HEK293 (cell line): ENCODE measurements around the gene CLIC3.

Experiments
- CTCF ChIA-PET: fragments of 350-600 bp; formaldehyde crosslinking; extraction: SDS; loops from one replicate; lab custom pipeline; 2021; ENCODE audit warnings: antibody characterized with exemption; lab: Yijun Ruan, JAX
- POLR2A ChIA-PET: fragments of 300-600 bp; formaldehyde crosslinking; extraction: SDS; loops from one replicate; lab custom pipeline; 2020; ENCODE audit warnings: antibody characterized with exemption, inconsistent platforms; lab: Yijun Ruan, JAX
- H3K27ac ChIP-seq: fragments of 200-500 bp; sonication (Bioruptor generic); 2 replicates; pipeline ENCODE4 v1.5.1; 2014; ENCODE audit warnings: low read depth, low read length, control low read depth, inconsistent platforms; ENCODE audit errors: extremely low read depth
- H3K36me3 ChIP-seq, 2 experiments: fragments of 200-500 bp in 1 of 2; sonication (Bioruptor generic) in 1 of 2; 1 replicate in 1 of 2; 2 replicates in 1 of 2; pipeline ENCODE4 v1.5.1; 2014 to 2017; ENCODE audit warnings: inconsistent platforms in 2 of 2, low read length in 2 of 2; ENCODE audit not compliant: control insufficient read depth in 2 of 2, insufficient read depth in 1 of 2
- H3K4me1 ChIP-seq: fragments of 200-500 bp; sonication (Bioruptor generic); 2 replicates; pipeline ENCODE4 v1.5.1; 2014; ENCODE audit warnings: mild to moderate bottlenecking, low read length, inconsistent platforms; ENCODE audit not compliant: control insufficient read depth, insufficient read depth
- H3K4me3 ChIP-seq: 2 replicates; pipeline ENCODE4 v1.5.1; 2011; ENCODE audit warnings: low read depth, mild to moderate bottlenecking, control low read depth, low read length, moderate library complexity
- H3K9me3 ChIP-seq: fragments of 200-500 bp; sonication (Bioruptor generic); 2 replicates; pipeline ENCODE4 v1.5.1; 2014; ENCODE audit warnings: low read depth, low read length, inconsistent platforms; ENCODE audit not compliant: control insufficient read depth, insufficient read depth
- INSM2 ChIP-seq: fragments of 450-650 bp; formaldehyde crosslinking; IDR thresholded peaks from 2 replicates; pipeline ENCODE4 v1.5.1; 2016; ENCODE audit warnings: missing biosample characterization, missing genetic modification characterization
- KLF1 ChIP-seq: fragments of 450-650 bp; formaldehyde crosslinking; IDR thresholded peaks from 2 replicates; pipeline ENCODE4 v1.5.1; 2016; ENCODE audit warnings: missing biosample characterization, missing genetic modification characterization
- KLF16 ChIP-seq: fragments of 450-650 bp; formaldehyde crosslinking; IDR thresholded peaks from 2 replicates; pipeline ENCODE4 v1.5.1; 2017; ENCODE audit warnings: missing biosample characterization, missing genetic modification characterization
- REPIN1 ChIP-seq: fragments of 450-650 bp; formaldehyde crosslinking; IDR thresholded peaks from 2 replicates; pipeline ENCODE4 v1.5.1; 2017; ENCODE audit warnings: missing biosample characterization, missing genetic modification characterization, low read depth
- REST ChIP-seq: fragments of 450-650 bp; formaldehyde crosslinking; IDR thresholded peaks from 2 replicates; pipeline ENCODE4 v1.5.1; 2016; ENCODE audit warnings: missing biosample characterization, missing genetic modification characterization
- SCRT1 ChIP-seq: fragments of 450-650 bp; formaldehyde crosslinking; IDR thresholded peaks from 2 replicates; pipeline ENCODE4 v1.5.1; 2016; ENCODE audit warnings: missing biosample characterization, missing genetic modification characterization, borderline replicate concordance
- ZBTB48 ChIP-seq: fragments of 450-650 bp; formaldehyde crosslinking; IDR thresholded peaks from 2 replicates; pipeline ENCODE4 v1.5.1; 2016; ENCODE audit warnings: missing biosample characterization, missing genetic modification characterization
- ZNF140 ChIP-seq: fragments of 450-650 bp; formaldehyde crosslinking; IDR thresholded peaks from 2 replicates; pipeline ENCODE4 v1.5.1; 2016; ENCODE audit warnings: missing biosample characterization, missing genetic modification characterization
- ZNF18 ChIP-seq: fragments of 450-650 bp; formaldehyde crosslinking; IDR thresholded peaks from 2 replicates; pipeline ENCODE4 v1.5.1; 2016; ENCODE audit warnings: missing biosample characterization, missing genetic modification characterization
- ZNF223 ChIP-seq: fragments of 450-650 bp; formaldehyde crosslinking; IDR thresholded peaks from 2 replicates; pipeline ENCODE4 v1.5.1; 2016; ENCODE audit warnings: missing biosample characterization, missing genetic modification characterization
- ZNF324 ChIP-seq: fragments of 450-650 bp; formaldehyde crosslinking; IDR thresholded peaks from 2 replicates; pipeline ENCODE4 v1.5.1; 2016; ENCODE audit warnings: missing biosample characterization, missing genetic modification characterization
- ZNF335 ChIP-seq: fragments of 450-650 bp; formaldehyde crosslinking; conservative IDR thresholded peaks from 2 replicates; pipeline ENCODE4 v1.5.1; 2016; ENCODE audit warnings: missing biosample characterization, missing genetic modification characterization
- ZNF398 ChIP-seq: fragments of 450-650 bp; formaldehyde crosslinking; IDR thresholded peaks from 2 replicates; pipeline ENCODE4 v1.5.1; 2017; ENCODE audit warnings: missing biosample characterization, missing genetic modification characterization
- ZNF433 ChIP-seq: fragments of 450-650 bp; formaldehyde crosslinking; IDR thresholded peaks from 2 replicates; pipeline ENCODE4 v1.5.1; 2016; ENCODE audit warnings: missing biosample characterization, missing genetic modification characterization, low read depth
- ZNF514 ChIP-seq: fragments of 450-650 bp; formaldehyde crosslinking; IDR thresholded peaks from 2 replicates; pipeline ENCODE4 v1.5.1; 2016; ENCODE audit warnings: missing biosample characterization, missing genetic modification characterization
- ZNF544 ChIP-seq: fragments of 450-650 bp; formaldehyde crosslinking; IDR thresholded peaks from 2 replicates; pipeline ENCODE4 v1.5.0; 2017; ENCODE audit warnings: missing biosample characterization, missing genetic modification characterization
- ZNF580 ChIP-seq: fragments of 450-650 bp; formaldehyde crosslinking; IDR thresholded peaks from 2 replicates; pipeline ENCODE4 v1.5.1; 2016; ENCODE audit warnings: missing biosample characterization, missing genetic modification characterization
- ZNF596 ChIP-seq: fragments of 450-650 bp; IDR thresholded peaks from 2 replicates; pipeline ENCODE4 v1.5.0; 2018; ENCODE audit warnings: missing biosample characterization, mild to moderate bottlenecking, missing genetic modification characterization, moderate library complexity
- ZNF624 ChIP-seq: fragments of 450-650 bp; formaldehyde crosslinking; IDR thresholded peaks from 2 replicates; pipeline ENCODE4 v1.5.1; 2017; ENCODE audit warnings: missing biosample characterization, missing genetic modification characterization
- ZNF658 ChIP-seq: fragments of 450-650 bp; formaldehyde crosslinking; IDR thresholded peaks from 2 replicates; pipeline ENCODE4; 2016; ENCODE audit warnings: missing biosample characterization, missing genetic modification characterization
- ZNF76 ChIP-seq: fragments of 450-650 bp; formaldehyde crosslinking; IDR thresholded peaks from 2 replicates; pipeline ENCODE4; 2016; ENCODE audit warnings: low read depth, missing biosample characterization, missing genetic modification characterization, borderline replicate concordance
- ZSCAN16 ChIP-seq: fragments of 450-650 bp; formaldehyde crosslinking; IDR thresholded peaks from 2 replicates; pipeline ENCODE4 v1.5.1; 2016; ENCODE audit warnings: missing biosample characterization, missing genetic modification characterization

The CLIC3 gene

GRCh38 chr9:136992819-136993369 lies 3.5 kb downstream of the CLIC3 start (continued):
- TF ChIP-seq ZNF18 (tag by site-specific recombination) = no peak
- TF ChIP-seq KLF16 (tag by site-specific recombination) = no peak
- no peak for TF ChIP-seq ZBTB48 (tag by site-specific recombination)
- TF ChIP-seq KLF1 (tag by site-specific recombination) = peak; percentile 6
- peak; percentile 3; the same call in 1 of the 2 replicates for TF ChIP-seq ZNF76 (tag by site-specific recombination)
- 0 out of 2 replicates have a peak, but pooled peaks have one; percentile 1 for TF ChIP-seq INSM2 (tag by site-specific recombination)
- TF ChIP-seq ZNF223 = no peak
- TF ChIP-seq REST (tag by site-specific recombination) = peak; percentile 85
- peak; percentile 51 for TF ChIP-seq ZNF335 (tag by site-specific recombination)
- TF ChIP-seq ZNF324 (tag by site-specific recombination) = 0 out of 2 replicates have a peak, but pooled peaks have one; percentile 5
- TF ChIP-seq ZNF140 = no peak

- ChIA-PET POLR2A (interaction anchor here (0.5 to 2.8 kb wide), 31 partner anchors 10 to 465 kb away, joined by 3 to 25 read pairs (median 4); partner anchors contain the start of genes FBXW5, MAN1B1, PTGDS and SAPCD2), CTCF (interaction anchor here (0.6 to 2.9 kb wide), 13 partner anchors 11 to 295 kb away, joined by 3 to 28 read pairs (median 4); partner anchors contain the start of gene FBXW5)
- Histone ChIP-seq H3K4me1 (peaks cover 5% of the 10 kb centered on the region), H3K27ac (peak within 1 kb of the TSS; percentile 83), H3K9me3 (no peaks in the 10 kb centered on the region), H3K36me3 (peaks cover 0 to 18% of the 10 kb centered on the region in 2 experiments; a peak in 1 of 3 replicates), H3K4me3 (peak within 1 kb of the TSS; percentile 72)
- TF ChIP-seq SCRT1 (tag by site-specific recombination) (no peak), ZNF624 (tag by site-specific recombination) (no peak), ZNF544 (tag by site-specific recombination) (no peak), ZNF398 (tag by site-specific recombination) (peak; percentile 53), ZNF580 (tag by site-specific recombination) (no peak), ZNF514 (tag by site-specific recombination) (no peak), ZSCAN16 (tag by site-specific recombination) (peak; percentile 64), ZNF596 (no peak), REST (tag by site-specific recombination) (no peak), ZNF658 (tag by site-specific recombination) (no peak), REPIN1 (tag by site-specific recombination) (no peak), ZNF433 (no peak)
Observed at GRCh38 chr9:136991993-136992818, 4.2 kb downstream of the CLIC3 start, which contains the start of gene PAXX. Gene PAXX (plus strand): TSS chr9:136992422. CDS start chr9:136992444, 22 bp downstream.
